Thymus (tissue), 11 donors: ENCODE data around the gene HASPIN. TPM values are rescaled to one million over a fixed set of nuclear protein-coding genes. Genes with fewer than 3 reads are reported as not detected.

ENCODE experiments used
- DNase-seq, 9 donors: peaks; one replicate each; pipeline ENCODE4 v3.0.0-alpha.2; 2013; ENCODE audit warnings: low spot score in 9 of 9, low read depth in 6 of 9, missing footprints in 1 of 9
- H3K27ac ChIP-seq, 2 donors: one replicate each; pipeline ENCODE4 v1.5.1; 2013; ENCODE audit warnings: control low read depth in 1 of 2, low read depth in 1 of 2, low read length in 1 of 2, mild to moderate bottlenecking in 1 of 2, moderate library complexity in 1 of 2
- H3K27me3 ChIP-seq, 2 donors: one replicate each; pipeline ENCODE4 v1.5.1; 2013; ENCODE audit warnings: low read length in 1 of 2; ENCODE audit not compliant: control insufficient read depth in 2 of 2, insufficient read depth in 1 of 2
- H3K36me3 ChIP-seq, 2 donors: one replicate each; pipeline ENCODE4 v1.5.1; 2013; ENCODE audit warnings: low read length in 1 of 2, mild to moderate bottlenecking in 1 of 2, moderate library complexity in 1 of 2; ENCODE audit not compliant: control insufficient read depth in 2 of 2, insufficient read depth in 2 of 2
- H3K4me1 ChIP-seq, 2 donors: one replicate each; pipeline ENCODE4 v1.5.1; 2013; ENCODE audit warnings: low read length in 2 of 2; ENCODE audit not compliant: control insufficient read depth in 2 of 2, insufficient read depth in 2 of 2
- H3K4me3 ChIP-seq, 2 donors: one replicate each; pipeline ENCODE4 v1.5.1; 2013; ENCODE audit warnings: low read length in 2 of 2, control low read depth in 1 of 2, mild to moderate bottlenecking in 1 of 2
- H3K9me3 ChIP-seq, 2 donors: one replicate each; pipeline ENCODE4 v1.5.1; 2013; ENCODE audit warnings: low read length in 1 of 2, mild to moderate bottlenecking in 1 of 2; ENCODE audit not compliant: control insufficient read depth in 2 of 2, insufficient read depth in 1 of 2
- WGBS: extraction: QIAGEN DNeasy Blood & Tissue Kit; methylation state at CpG from one replicate; pipeline ENCODE4 v1.1.7; 2013; 5-methylcytosine and 5-hydroxymethylcytosine counted together
- polyA plus RNA-seq: library from polyadenylated mRNA; stranded (reverse); fragments of 200-250 nt; gene quantifications from one replicate; pipeline ENCODE4 v1.2.3, GENCODE V29; 2013
- total RNA-seq: library from RNA; stranded (reverse); fragments of 120-200 nt; gene quantifications from one replicate; pipeline ENCODE4 v1.2.4, GENCODE V29; 2013
- donor health status: healthy.

Gene HASPIN
- total and polyA plus RNA-seq, 2 donors = 2.3 to 9.1 TPM

- Histone ChIP-seq H3K27me3 (no peaks in the 10 kb centered on the region), H3K4me3 (peak overlapping the region in 1 of 2 donors; percentile 46), H3K27ac (peak overlapping the region in 1 of 2 donors; percentile 28), H3K4me1 (peaks cover 0 to 72% of the 10 kb centered on the region in 2 donors), H3K9me3 (no peaks in the 10 kb centered on the region), H3K36me3 (peaks cover 31 to 71% of the 10 kb centered on the region in 2 donors)
- DNase-seq = no peak
- 96% methylated on average over 12 of the region's 12 CpGs for WGBS
Observed at GRCh38 chr17:3682033-3682432, 41.7 kb upstream of the HASPIN start.

GRCh38 chr17:3683054-3683511 is 40.6 kb upstream of the HASPIN start:
- peaks cover 25 to 62% of the 10 kb centered on the region in 2 donors for H3K36me3 ChIP-seq

DNA sequence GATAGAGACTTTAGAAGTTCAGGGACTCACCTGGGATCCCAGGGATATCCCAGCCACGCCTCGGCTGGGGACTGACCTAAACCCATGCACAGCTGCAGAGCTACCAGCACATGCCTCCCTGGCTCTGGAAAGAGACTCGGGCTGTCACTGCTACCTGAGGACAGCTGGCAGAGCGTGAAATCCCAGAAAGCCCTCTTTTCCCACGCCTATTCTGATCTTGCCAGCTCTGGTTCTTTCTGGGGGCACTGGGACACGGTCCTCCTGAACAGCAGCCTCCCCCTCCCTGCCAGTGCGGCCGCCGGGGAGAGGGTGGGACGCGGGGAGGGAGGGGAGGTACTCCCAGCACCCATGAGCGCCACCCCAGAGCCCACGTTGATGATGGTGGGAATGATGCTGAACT is 38.5 kb upstream of the HASPIN start:
- Histone ChIP-seq H3K27me3 (no peaks in the 10 kb centered on the region), H3K9me3 (peaks cover 0 to 5% of the 10 kb centered on the region in 2 donors), H3K36me3 (peaks cover 25 to 64% of the 10 kb centered on the region in 2 donors), H3K27ac (peak overlapping the region in 1 of 2 donors; percentile 84), H3K4me3 (peak overlapping the region in 1 of 2 donors; percentile 46), H3K4me1 (peaks cover 0 to 67% of the 10 kb centered on the region in 2 donors)
- peak in 1 of 9 donors; percentile 60 for DNase-seq
- WGBS = 76% methylated on average over 13 of the region's 13 CpGs

More at GRCh38 chr17:3683054-3683511, 40.6 kb upstream of the HASPIN start:
- peak overlapping the region in 1 of 2 donors; percentile 46 for H3K4me3 ChIP-seq
- H3K27ac ChIP-seq = no peak overlapping the region
- DNase-seq = peak in 3 of 9 donors; percentile 48 to 79 (median 74)
- WGBS = 40% methylated on average over 10 of the region's 10 CpGs
- H3K27me3 ChIP-seq = no peaks in the 10 kb centered on the region
- H3K4me1 ChIP-seq = peaks cover 0 to 64% of the 10 kb centered on the region in 2 donors
- no peaks in the 10 kb centered on the region for H3K9me3 ChIP-seq

GRCh38 chr17:3688027-3688553 is 35.6 kb upstream of the HASPIN start:
- peaks cover 0 to 5% of the 10 kb centered on the region in 2 donors for H3K9me3 ChIP-seq
- WGBS = 86% methylated on average over 19 of the region's 19 CpGs
- H3K27me3 ChIP-seq = no peaks in the 10 kb centered on the region
- H3K36me3 ChIP-seq = peaks cover 28 to 58% of the 10 kb centered on the region in 2 donors
- peak overlapping the region in 1 of 2 donors; percentile 64 for H3K4me3 ChIP-seq
- DNase-seq = peak in 4 of 9 donors; percentile 30 to 80 (median 54)
- peaks cover 0 to 69% of the 10 kb centered on the region in 2 donors for H3K4me1 ChIP-seq
- peak overlapping the region in 1 of 2 donors; percentile 94 for H3K27ac ChIP-seq

DNA sequence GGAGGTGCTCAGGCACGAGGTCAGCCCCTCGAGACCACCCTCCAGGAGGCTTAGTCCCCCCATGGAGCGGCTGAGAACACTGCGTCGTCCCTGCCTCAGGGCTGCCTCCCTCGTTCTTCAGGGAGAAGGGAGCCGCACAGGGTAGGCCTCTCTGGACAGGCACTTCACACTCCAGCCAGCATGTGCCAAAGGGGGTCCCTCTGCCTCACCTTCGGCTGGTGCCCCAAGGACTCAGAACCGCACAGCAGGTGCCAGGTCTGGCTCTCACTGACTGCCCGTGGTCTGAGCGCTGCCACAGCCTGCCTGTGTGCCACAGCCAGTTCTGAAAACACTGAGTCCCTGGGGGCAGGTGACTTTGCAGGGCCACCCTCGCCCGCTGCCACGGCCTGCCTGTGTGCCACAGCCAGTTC is 34.8 kb upstream of the HASPIN start:
- H3K36me3 ChIP-seq = peaks cover 28 to 51% of the 10 kb centered on the region in 2 donors
- H3K27ac ChIP-seq = peak overlapping the region in 1 of 2 donors; percentile 94
- H3K4me1 ChIP-seq = peaks cover 0 to 70% of the 10 kb centered on the region in 2 donors
- peaks cover 0 to 5% of the 10 kb centered on the region in 2 donors for H3K9me3 ChIP-seq
- 93% methylated on average over 14 of the region's 14 CpGs for WGBS
- no peaks in the 10 kb centered on the region for H3K27me3 ChIP-seq
- H3K4me3 ChIP-seq = peak overlapping the region in 1 of 2 donors; percentile 64
- no peak for DNase-seq

- Histone ChIP-seq H3K4me1 (peaks cover 0 to 70% of the 10 kb centered on the region in 2 donors), H3K9me3 (peaks cover 0 to 5% of the 10 kb centered on the region in 2 donors), H3K36me3 (peaks cover 28 to 46% of the 10 kb centered on the region in 2 donors), H3K4me3 (peak overlapping the region in 1 of 2 donors; percentile 64), H3K27ac (peak overlapping the region in 1 of 2 donors; percentile 76), H3K27me3 (no peaks in the 10 kb centered on the region)
- peak in 1 of 9 donors; percentile 13 for DNase-seq
- WGBS = 96% methylated on average over 44 of the region's 44 CpGs
Observed at GRCh38 chr17:3689262-3690093, 34.2 kb upstream of the HASPIN start.

- WGBS = 94% methylated on average over 22 of the region's 22 CpGs
- Histone ChIP-seq H3K27ac (peak overlapping the region in 1 of 2 donors; percentile 76), H3K4me3 (peak overlapping the region in 1 of 2 donors; percentile 64), H3K36me3 (peaks cover 25 to 40% of the 10 kb centered on the region in 2 donors), H3K4me1 (peaks cover 0 to 71% of the 10 kb centered on the region in 2 donors), H3K9me3 (peaks cover 0 to 10% of the 10 kb centered on the region in 2 donors), H3K27me3 (peaks cover 0 to 6% of the 10 kb centered on the region in 2 donors)
- peak in 1 of 9 donors; percentile 8 for DNase-seq
Observed at GRCh38 chr17:3690094-3690715, 33.5 kb upstream of the HASPIN start.

DNA sequence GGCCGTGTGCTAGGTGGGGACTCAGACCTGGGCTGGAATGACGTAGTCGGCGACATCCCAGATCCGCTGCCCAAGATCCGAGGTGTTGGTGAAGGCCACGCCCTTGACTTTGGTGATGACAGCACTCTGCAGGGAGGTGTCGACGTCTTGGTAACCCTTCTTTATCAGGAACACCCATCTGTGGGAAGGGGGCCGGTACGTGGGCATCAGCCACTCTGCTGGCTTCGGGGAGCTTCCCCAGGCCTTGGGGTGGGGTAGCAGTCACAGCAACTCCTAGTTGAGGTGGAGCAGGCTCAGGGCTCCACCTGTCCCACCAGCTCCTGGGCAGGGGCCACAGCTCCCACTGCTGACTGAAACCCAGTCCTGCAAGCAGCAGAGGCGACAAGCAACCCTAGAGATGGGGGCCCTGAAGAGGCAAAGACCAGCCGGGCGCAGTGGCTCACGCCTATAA is 32.1 kb upstream of the HASPIN start:
- WGBS = 96% methylated on average over 16 of the region's 16 CpGs
- H3K9me3 ChIP-seq = peaks cover 0 to 10% of the 10 kb centered on the region in 2 donors
- H3K27ac ChIP-seq = peak overlapping the region; percentile 31 to 72
- H3K4me1 ChIP-seq = peaks cover 0 to 76% of the 10 kb centered on the region in 2 donors
- H3K36me3 ChIP-seq = peaks cover 24 to 38% of the 10 kb centered on the region in 2 donors
- peak overlapping the region in 1 of 2 donors; percentile 64 for H3K4me3 ChIP-seq
- H3K27me3 ChIP-seq = peaks cover 0 to 14% of the 10 kb centered on the region in 2 donors
- peak in 2 of 9 donors; percentile 52 to 72 for DNase-seq
